ENCODE results near the gene GRN.
"Not testable (repeated sequence)": the region's sequence is repeated elsewhere in the genome, so short reads cannot be mapped to it uniquely, and the experiment has no call there.

The GRN gene

GRCh38 chr17:44346064-44346844 is 1.2 kb downstream of the GRN start:
- DNase-seq (ENCODE audit: low spot score), result peak; percentile 14

DNA sequence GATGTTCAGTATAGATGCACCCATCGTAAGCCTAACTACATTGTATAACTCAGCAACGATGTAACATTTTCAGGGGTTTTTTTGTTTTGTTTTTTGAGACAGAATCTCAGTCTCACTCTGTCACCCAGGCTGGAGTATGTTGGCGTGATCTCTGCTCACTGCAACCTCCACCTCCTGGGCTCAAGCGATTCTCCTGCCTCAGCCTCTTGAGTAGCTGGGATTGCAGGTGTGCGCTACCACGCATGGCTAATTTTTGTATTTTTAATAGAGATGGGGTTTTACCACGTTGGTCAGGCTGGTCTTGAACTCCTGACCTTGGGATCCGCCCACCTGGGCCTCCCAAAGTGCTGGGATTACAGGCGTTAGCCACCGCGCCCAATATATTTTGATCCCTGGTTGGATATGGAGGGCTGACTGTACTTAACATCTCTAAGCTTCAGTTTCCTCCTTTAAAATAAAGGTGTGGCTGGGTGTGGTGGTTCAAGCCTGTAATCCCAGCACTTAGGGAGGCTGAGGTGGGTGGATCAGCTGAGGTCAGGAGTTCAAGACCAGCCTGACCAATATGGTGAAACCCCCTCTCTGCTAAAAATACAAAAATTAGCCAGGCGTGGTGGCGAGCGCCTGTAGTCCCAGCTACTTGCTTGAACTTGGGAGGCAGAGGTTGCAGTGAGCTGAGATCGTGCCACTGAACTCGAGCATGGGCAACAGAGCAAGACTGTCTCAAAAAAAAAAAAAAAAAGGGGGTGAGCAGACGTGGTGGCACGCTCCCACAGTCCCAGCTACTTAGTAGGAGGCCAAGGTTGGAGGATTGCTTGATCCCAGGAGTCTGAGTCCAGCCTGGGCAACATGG is 2.3 kb downstream of the GRN start:
- DNase-seq (ENCODE audit: low spot score), result not testable (repeated sequence)

DNA sequence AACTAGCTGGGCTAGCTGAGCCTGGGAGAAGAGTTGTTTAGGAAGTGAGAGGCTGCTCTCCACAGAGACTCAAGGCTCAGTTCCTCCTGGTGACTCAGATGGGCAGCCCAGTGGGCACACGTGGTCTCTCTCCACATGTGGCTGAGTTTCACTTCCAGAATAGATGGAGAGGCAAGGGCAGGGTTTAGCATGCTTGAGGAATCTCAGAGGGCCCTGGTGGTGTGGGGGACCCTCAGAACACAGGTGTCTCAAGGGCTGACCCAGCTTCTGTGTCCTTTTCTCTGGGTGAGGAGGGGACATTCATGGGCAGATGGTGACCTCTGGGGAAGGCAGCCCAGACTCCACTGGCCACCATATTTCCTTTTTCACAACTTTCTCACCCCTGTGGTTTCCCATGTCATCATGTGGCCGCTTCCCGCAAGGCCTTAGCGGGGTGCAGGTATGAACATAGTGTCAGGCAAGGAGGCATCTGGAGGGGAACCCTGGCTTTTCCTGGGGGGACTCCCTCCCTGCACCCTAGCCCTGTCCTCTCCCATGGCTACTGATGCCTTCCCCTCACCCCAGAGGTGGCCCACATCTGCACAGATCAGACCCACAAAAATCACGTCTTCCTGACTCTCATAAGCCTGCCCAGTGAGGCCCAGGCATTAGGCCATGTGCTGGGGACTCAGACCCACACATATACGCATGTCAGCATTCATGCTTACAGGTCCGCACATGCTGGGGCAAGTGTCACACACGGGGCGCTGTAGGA is 3.3 kb downstream of the GRN start:
- peak; percentile 84 for DNase-seq (ENCODE audit: low spot score)

DNA sequence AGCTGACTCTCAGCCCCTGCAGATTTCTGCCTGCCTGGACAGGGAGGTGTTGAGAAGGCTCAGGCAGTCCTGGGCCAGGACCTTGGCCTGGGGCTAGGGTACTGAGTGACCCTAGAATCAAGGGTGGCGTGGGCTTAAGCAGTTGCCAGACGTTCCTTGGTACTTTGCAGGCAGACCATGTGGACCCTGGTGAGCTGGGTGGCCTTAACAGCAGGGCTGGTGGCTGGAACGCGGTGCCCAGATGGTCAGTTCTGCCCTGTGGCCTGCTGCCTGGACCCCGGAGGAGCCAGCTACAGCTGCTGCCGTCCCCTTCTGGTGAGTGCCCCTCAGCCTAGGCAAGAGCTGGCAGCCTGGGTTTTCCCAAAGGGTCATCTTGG is 3.9 kb downstream of the GRN start:
- DNase-seq (ENCODE audit: low spot score), result no peak

- DNase-seq (ENCODE audit: low spot score), result no peak
Observed at GRCh38 chr17:44349553-44350070, 4.5 kb downstream of the GRN start.

DNA sequence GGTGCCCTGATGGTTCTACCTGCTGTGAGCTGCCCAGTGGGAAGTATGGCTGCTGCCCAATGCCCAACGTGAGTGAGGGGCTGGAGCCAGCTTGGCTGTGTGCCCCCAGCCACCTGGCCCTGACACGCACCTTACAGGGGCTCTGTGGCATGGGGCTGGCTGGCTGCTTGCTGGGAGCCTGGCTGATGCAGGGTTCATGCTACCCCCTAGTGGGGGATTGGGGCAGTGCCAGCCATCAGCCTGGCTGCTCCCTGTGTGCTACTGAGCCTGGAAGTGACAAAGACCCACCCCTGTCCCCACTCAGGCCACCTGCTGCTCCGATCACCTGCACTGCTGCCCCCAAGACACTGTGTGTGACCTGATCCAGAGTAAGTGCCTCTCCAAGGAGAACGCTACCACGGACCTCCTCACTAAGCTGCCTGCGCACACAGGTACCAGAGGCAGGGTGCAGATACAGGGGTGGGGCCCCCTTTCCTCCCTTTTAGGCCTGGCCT is 5.7 kb downstream of the GRN start:
- DNase-seq (ENCODE audit: low spot score), result peak; percentile 85

GRCh38 chr17:44351464-44351863 is 6.4 kb downstream of the GRN start:
- no peak for DNase-seq (ENCODE audit: low spot score)

DNA sequence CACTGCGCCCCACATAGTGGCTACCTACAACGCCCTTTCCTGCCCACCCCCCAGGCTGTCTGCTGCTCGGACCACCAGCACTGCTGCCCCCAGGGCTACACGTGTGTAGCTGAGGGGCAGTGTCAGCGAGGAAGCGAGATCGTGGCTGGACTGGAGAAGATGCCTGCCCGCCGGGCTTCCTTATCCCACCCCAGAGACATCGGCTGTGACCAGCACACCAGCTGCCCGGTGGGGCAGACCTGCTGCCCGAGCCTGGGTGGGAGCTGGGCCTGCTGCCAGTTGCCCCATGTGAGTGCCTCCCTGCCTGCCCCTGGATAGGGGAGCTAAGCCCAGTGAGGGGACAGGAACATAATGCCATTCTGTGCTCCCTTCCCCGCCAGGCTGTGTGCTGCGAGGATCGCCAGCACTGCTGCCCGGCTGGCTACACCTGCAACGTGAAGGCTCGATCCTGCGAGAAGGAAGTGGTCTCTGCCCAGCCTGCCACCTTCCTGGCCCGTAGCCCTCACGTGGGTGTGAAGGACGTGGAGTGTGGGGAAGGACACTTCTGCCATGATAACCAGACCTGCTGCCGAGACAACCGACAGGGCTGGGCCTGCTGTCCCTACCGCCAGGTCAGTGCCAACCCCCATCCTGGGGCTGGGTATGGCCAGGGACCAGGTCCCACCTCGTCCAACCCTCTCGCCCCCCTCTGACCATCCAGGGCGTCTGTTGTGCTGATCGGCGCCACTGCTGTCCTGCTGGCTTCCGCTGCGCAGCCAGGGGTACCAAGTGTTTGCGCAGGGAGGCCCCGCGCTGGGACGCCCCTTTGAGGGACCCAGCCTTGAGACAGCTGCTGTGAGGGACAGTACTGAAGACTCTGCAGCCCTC is 7.1 kb downstream of the GRN start:
- DNase-seq (ENCODE audit: low spot score), result no peak

DNA sequence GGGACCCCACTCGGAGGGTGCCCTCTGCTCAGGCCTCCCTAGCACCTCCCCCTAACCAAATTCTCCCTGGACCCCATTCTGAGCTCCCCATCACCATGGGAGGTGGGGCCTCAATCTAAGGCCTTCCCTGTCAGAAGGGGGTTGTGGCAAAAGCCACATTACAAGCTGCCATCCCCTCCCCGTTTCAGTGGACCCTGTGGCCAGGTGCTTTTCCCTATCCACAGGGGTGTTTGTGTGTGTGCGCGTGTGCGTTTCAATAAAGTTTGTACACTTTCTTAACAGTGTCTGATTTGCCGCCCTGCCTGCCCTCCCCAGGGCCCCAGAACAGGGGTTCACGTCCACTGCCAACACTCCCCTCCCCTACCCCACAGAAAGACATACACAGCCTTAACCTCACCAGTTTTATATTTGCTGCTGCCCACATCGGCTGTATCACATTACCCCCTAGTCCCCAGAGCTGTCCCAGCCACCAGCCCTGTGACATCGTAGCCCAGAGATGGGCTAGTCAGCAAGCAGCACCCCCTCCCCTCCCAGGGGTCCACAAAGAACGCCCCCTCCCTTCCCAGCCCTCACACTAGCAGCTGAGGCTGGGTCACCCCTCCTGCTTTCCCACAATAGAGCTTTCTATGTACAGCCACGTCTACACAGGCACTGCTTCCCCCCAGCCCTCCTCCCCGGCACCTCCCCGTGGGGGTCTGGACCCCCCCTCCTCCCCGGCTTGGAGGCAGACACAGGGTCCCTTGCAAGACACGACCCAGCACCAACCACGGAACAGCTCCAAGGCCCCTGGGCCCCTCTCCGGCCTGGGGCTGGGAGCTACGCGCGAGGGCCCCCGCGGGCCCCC is 7.9 kb downstream of the GRN start:
- DNase-seq (ENCODE audit: low spot score), result no peak

DNA sequence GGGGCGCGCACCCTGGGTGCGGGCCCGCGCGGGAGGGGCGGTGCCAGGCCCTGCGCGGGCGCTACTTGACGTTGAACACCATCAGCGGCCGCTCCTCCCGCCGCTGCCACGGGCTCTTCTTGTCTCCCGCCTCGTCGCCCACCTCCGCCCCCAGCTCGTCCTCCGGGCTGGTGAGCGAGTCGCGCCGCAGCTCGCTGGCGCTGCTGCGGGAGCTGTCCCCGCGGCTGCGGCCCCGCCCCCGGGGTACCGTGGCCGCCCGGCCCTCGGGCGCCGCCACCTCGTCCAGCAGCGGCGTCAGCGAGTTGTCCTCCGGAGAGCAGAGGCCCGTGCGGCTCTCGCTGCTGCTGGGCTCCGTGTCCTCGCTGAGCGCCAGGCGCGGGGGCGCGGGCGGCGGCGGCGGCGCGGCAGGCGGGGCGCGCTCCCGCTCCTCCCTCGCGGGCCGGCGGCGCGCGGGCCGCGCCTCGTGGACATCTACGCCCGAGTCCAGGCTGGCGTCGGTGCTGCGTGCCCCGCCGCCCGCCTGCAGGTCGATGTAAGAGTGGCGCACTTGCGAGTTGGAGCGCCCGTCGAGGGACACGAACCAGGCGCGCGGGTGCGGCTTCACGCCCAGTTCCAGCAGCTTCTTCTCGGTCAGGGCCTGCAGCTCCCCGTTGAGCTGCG is 8.7 kb downstream of the GRN start:
- no peak for DNase-seq (ENCODE audit: low spot score)

GRCh38 chr17:44354582-44355561 is 9.8 kb downstream of the GRN start:
- peak; percentile 85 for DNase-seq (ENCODE audit: low spot score)

DNA sequence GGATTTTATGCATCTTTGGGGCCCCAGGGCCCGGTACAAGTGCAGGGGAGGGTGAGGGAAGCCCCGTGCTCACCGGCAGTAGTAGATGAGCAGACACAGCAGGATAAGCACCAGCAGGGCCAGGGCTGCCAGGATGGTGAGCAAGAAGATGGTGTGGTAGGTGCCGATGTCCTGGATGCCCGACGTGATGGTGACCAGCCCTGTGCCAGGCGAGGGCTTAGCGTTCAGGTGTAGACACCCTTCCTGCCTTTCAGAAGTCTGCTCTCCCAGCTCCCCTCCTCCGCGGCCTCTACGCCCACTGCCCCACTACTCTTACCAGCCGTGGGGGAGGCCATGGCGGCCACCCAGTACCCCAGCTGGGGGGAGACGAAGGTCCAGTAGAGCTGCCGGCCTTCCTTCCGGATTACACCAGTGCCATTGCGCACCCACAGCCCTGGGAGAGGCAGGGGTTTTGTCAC is 10.6 kb downstream of the GRN start:
- no peak for DNase-seq (ENCODE audit: low spot score)

DNA sequence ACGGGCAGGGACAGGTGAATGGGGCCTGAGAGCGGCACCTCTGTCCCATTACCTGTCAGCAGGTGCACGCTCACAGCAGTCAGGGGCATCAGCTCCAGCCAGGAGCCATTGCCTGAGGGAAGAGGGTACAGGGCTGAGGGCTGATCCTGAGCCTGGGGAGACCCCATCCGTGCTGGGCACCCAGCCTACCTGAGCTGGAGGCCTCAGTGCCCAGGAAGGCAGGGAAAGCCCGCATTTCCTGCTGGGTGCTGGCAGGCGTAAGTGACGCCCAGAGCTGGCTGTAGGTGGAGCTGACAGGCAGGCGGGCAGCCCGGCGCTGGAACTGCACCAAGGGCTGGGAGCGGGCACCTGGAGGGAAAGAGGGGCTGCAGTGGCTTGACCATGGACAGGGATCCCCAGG is 11.1 kb downstream of the GRN start:
- DNase-seq (ENCODE audit: low spot score), result no peak

GRCh38 chr17:44358066-44358465 is 13.0 kb downstream of the GRN start:
- no peak for DNase-seq (ENCODE audit: low spot score)

GRCh38 chr17:44359006-44359405 is 13.9 kb downstream of the GRN start:
- no peak for DNase-seq (ENCODE audit: low spot score)

GRCh38 chr17:44359458-44360143 is 14.5 kb downstream of the GRN start:
- DNase-seq (ENCODE audit: low spot score), result no peak

DNA sequence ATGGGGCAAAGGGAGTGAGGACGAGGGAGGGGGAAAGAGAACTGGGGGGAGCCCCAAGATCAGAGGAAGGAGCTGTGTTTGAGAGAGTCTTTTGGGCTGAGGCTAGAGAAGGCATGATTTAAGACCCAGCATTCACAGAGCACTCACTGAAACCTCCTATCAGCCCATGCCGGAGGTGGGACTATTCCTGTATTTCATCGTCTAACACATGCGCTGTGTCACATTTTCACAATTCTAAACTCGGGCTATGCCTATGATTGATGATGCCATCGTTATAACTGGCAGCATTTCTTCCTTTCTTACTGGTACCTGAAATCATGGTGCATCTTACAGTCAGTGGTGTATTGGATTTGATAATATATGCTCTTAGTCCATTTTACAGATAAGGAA is 15.0 kb downstream of the GRN start:
- no peak for DNase-seq (ENCODE audit: low spot score)

GRCh38 chr17:44360826-44361225 is 15.7 kb downstream of the GRN start:
- DNase-seq (ENCODE audit: low spot score), result no peak
